ENCODE measurements around the gene EFCAB6. TPM values are rescaled to one million over a fixed set of nuclear protein-coding genes. Genes with fewer than 3 reads are reported as not detected.

Gene EFCAB6
- total RNA-seq, 2 donors from 2014 or later = 3.3 to 10.5 TPM

DNA sequence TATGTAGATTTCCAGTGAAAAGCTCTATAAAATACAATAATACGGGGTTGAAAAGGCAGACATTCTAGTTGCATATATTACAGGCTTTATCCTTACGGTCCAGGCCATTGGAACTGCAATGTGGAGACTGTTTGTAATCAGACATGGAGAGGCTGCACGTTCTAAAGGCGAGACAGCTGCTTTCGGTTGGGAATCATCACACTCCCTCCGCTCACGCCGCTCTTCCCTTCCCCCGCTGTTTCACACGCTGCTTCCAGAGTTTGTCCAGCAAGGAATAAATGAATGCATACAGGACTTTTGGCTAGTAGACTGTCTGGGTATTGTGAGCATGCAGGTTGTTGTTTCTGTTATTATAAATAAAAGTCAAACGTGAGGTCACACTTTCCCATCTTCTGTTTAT, 13.5 kb upstream of the EFCAB6 start:
- H3K27ac ChIP-seq = no peak overlapping the region
- intact Hi-C loops (cut with DNase I) = no loop called here
- no peak for DNase-seq (ENCODE audit: low spot score)

DNA sequence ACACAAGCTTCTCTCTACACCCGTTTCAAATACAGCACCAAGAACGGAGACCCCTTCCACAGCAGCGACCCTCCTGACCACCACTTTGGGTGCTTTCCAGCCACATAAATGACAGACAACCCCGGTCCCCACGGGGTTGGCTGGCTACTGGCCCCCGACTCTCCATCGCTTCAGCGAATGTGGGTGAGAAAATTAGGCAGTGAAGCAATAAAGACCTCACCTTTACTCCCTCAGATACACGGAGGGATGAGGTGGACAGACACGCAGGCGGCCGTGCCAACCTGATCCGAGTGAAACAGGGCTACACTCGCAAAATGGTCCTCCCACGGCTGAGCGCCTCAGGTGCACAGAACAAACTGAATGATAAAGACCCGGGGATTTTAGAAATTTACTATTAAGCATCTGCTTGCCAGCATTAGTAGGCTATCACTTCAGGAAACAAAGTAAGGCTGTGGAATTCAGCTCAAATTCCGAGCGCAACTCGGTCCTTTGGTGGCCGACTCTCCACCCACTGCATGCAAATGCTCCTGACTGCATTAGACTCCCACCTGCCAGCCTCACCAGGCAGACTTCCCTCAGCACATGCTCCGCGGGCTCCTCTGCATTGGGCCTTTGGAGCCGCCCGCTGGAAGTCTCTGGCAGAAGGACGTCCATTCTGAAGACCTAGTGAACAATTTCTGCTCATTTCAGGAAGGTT, 12.8 kb upstream of the EFCAB6 start:
- no peaks in the 10 kb centered on the region for H3K4me1 ChIP-seq (replicated peaks)
- H3K36me3 ChIP-seq = no peaks in the 10 kb centered on the region
- WGBS = 72% methylated on average over 26 of the region's 26 CpGs
- intact Hi-C loops (cut with DNase I) = no loop called here
- DNase-seq (ENCODE audit: low spot score) = no peak
- no peak overlapping the region for H3K4me3 ChIP-seq
- no peak for TF ChIP-seq POLR2A (IDR thresholded peaks at IDR 0.05)
- H3K27me3 ChIP-seq (replicated peaks; ENCODE audit: insufficient read depth) = no peaks in the 10 kb centered on the region
- H3K9me3 ChIP-seq = no peaks in the 10 kb centered on the region
- no peak overlapping the region for H3K27ac ChIP-seq

More for the DNA sequence above, 13.5 kb upstream of the EFCAB6 start:
- no peak overlapping the region for H3K4me3 ChIP-seq
- H3K36me3 ChIP-seq = no peaks in the 10 kb centered on the region
- H3K9me3 ChIP-seq = no peaks in the 10 kb centered on the region
- no peaks in the 10 kb centered on the region for H3K4me1 ChIP-seq (replicated peaks)
- no peaks in the 10 kb centered on the region for H3K27me3 ChIP-seq (replicated peaks; ENCODE audit: insufficient read depth)
- TF ChIP-seq POLR2AphosphoS5 (IDR thresholded peaks at IDR 0.05) (no peak), POLR2A (IDR thresholded peaks at IDR 0.05) (no peak)
- TF ChIP-seq, protein P1, sequence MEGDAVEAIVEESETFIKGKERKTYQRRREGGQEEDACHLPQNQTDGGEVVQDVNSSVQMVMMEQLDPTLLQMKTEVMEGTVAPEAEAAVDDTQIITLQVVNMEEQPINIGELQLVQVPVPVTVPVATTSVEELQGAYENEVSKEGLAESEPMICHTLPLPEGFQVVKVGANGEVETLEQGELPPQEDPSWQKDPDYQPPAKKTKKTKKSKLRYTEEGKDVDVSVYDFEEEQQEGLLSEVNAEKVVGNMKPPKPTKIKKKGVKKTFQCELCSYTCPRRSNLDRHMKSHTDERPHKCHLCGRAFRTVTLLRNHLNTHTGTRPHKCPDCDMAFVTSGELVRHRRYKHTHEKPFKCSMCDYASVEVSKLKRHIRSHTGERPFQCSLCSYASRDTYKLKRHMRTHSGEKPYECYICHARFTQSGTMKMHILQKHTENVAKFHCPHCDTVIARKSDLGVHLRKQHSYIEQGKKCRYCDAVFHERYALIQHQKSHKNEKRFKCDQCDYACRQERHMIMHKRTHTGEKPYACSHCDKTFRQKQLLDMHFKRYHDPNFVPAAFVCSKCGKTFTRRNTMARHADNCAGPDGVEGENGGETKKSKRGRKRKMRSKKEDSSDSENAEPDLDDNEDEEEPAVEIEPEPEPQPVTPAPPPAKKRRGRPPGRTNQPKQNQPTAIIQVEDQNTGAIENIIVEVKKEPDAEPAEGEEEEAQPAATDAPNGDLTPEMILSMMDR (IDR thresholded peaks at IDR 0.05) = no peak
- WGBS = 79% methylated on average over 11 of the region's 11 CpGs

DNA sequence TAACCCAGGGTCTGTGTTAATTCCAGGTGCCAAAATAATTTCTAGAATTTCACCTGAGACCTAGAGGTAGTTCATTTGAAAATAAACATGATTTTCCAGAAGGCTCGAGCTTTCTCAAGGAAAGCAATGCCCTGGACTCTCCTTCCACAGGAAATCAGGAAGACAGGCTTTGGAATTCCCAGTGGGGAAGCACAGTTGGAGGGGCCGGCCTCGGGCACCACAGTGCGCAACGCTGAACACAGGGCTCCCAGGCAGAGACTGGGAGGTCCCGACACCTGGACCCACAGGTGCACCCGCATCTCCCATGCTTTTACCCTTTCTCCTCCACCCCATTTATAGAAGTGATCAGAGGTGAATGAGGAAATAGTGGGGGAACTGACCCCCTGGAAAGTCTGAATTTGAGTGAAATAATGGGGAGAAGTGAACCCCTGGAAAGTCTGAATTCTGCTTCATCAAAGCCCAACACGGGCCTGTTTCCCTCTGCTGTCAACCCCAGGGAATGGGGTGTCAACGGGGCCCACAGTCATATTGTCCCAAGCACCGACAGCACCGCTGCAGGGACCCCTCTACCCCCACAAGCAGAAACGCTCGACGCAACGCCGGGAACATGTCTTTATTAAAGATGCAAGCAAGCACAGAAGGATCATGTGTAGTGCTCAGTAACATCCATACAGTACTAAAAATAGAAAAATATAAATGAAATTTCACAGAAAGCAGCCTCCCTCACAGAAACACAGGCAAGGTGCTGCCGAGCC, 12.0 kb upstream of the EFCAB6 start:
- WGBS = 78% methylated on average over 17 of the region's 17 CpGs
- intact Hi-C loops (cut with DNase I) = no loop called here
- H3K9me3 ChIP-seq = no peaks in the 10 kb centered on the region
- no peaks in the 10 kb centered on the region for H3K4me1 ChIP-seq (replicated peaks)
- TF ChIP-seq POLR2AphosphoS5 (IDR thresholded peaks at IDR 0.05) = no peak
- TF ChIP-seq, protein P1 (IDR thresholded peaks at IDR 0.05) = no peak
- no peak for TF ChIP-seq POLR2A (IDR thresholded peaks at IDR 0.05)
- H3K36me3 ChIP-seq = no peaks in the 10 kb centered on the region
- H3K27me3 ChIP-seq (replicated peaks; ENCODE audit: insufficient read depth) = no peaks in the 10 kb centered on the region
- no peak overlapping the region for H3K27ac ChIP-seq
- no peak overlapping the region for H3K4me3 ChIP-seq
- DNase-seq (ENCODE audit: low spot score) = no peak

DNA sequence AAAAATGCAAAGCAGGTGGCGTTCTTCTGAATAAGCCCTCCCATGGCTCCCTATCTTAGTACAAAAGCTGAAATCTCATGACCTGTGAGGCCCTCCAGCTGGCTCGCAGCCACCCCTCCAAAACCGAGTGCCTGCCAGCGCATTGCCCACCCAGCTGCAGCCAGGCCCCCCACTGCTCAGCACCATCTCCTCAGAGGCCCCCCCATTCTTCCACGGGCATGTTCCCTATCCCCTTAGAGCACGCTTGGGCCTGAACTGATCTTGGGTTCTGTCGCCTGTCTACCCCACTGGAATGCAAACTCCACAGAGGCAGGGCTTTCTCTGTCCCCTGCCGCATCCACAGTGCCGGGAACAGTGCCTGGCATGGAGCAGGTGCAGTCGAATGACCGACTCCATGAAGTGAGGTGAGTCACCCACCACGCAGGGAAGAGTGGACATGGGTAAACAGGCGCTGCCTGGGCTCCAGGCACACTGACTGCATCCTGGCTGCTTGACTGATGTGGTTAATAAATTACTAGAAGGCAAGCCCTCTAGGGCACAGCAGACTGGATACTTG, 11.3 kb upstream of the EFCAB6 start:
- TF ChIP-seq POLR2A (IDR thresholded peaks at IDR 0.05) = no peak
- TF ChIP-seq, protein P1 (IDR thresholded peaks at IDR 0.05) = no peak
- Histone ChIP-seq H3K36me3 (no peaks in the 10 kb centered on the region), H3K4me1 (replicated peaks) (no peaks in the 10 kb centered on the region), H3K9me3 (no peaks in the 10 kb centered on the region), H3K4me3 (no peak overlapping the region), H3K27me3 (replicated peaks; ENCODE audit: insufficient read depth) (no peaks in the 10 kb centered on the region), H3K27ac (no peak overlapping the region)
- no peak for DNase-seq (ENCODE audit: low spot score)
- intact Hi-C loops (cut with DNase I) = no loop called here
- 47% methylated on average over 13 of the region's 13 CpGs for WGBS

DNA sequence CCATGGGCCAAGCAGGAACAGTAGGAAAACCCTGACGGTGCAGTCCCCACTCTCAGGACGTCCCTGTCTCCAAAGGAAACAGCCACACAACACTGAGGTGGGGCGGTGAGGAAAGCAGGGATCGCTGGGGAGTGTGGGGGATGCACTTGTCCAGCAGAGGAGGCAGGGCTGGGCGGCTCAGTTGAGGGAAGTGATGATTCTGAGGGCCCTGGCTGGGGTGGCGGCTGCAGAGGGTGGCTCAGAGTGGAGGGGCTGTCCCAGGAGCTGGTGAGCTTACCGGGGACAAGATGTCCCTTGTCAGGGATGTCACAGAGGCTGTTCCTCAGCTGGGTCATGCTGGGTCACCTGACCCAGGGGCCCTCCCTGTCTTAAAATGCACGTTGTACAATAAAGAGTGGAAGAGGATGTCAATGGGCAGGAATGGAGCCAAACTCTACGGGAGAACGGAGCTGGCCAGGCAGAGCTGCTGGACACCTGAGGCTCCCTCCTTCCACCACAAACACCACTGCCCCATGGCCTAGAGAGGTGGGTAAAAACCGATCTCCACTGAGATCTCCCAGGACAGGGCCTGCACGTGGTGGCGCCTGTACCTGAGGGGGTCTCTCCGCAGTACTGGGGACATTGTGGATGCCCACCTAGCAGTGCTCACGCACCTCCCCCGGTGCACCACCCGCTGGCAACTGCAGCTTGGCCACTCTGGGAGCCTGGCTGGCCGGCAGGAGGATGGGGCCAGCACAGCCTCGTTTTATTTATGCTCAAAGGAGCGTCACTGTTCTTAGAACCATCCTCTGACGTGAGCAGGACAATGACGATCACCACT, 9.7 kb upstream of the EFCAB6 start:
- Histone ChIP-seq H3K27ac (no peak overlapping the region), H3K27me3 (replicated peaks; ENCODE audit: insufficient read depth) (no peaks in the 10 kb centered on the region), H3K36me3 (no peaks in the 10 kb centered on the region), H3K9me3 (no peaks in the 10 kb centered on the region), H3K4me3 (no peak overlapping the region), H3K4me1 (replicated peaks) (no peaks in the 10 kb centered on the region)
- DNase-seq (ENCODE audit: low spot score) = no peak
- intact Hi-C loops (cut with DNase I) = no loop called here
- TF ChIP-seq POLR2A (IDR thresholded peaks at IDR 0.05) (no peak), POLR2AphosphoS5 (IDR thresholded peaks at IDR 0.05) (no peak)
- TF ChIP-seq, protein P1 (IDR thresholded peaks at IDR 0.05) = no peak
- 82% methylated on average over 18 of the region's 22 CpGs for WGBS
